Uterus (tissue), 2 donors: ENCODE data around the gene ARFIP2.

ENCODE experiments used
- CTCF ChIP-seq, 4 experiments: fragments of 200-600 bp in 2 of 4; fragments of 450-650 bp in 2 of 4; sonication (generic) in 2 of 4; IDR thresholded peaks; one replicate each; pipeline ENCODE4 v1.5.1; 2016 to 2019; ENCODE audit warnings: antibody characterized with exemption in 4 of 4, mild to moderate bottlenecking in 2 of 4, moderate library complexity in 1 of 4
- POLR2A ChIP-seq, 2 donors: fragments of 450-650 bp; IDR thresholded peaks; one replicate each; pipeline ENCODE4 v1.6.1; 2016; ENCODE audit warnings: antibody characterized with exemption in 2 of 2, mild to moderate bottlenecking in 1 of 2, moderate library complexity in 1 of 2

GRCh38 chr11:6443269-6444003, 37.7 kb downstream of the ARFIP2 start:
- TF ChIP-seq CTCF (IDR thresholded peaks at IDR 0.05) (peak; percentile 66 to 84 (median 80)), POLR2A (IDR thresholded peaks at IDR 0.05) (no peak)
